Activated naive CD4-positive, alpha-beta T cell treated with anti-CD3 and anti-CD28 coated beads, Interleukin-2, amount 50 U/mL, for 24 hours (primary cell): ENCODE results near the gene LDLRAD3.
"Not testable (repeated sequence)": the region's sequence is repeated elsewhere in the genome, so short reads cannot be mapped to it uniquely, and the experiment has no call there.

Experiments
- H3K27ac Mint-ChIP-seq: one replicate; pipeline ENCODE4 v1.8.0; 2021; ENCODE audit warnings: mild to moderate bottlenecking, mixed read lengths
- H3K27me3 Mint-ChIP-seq: one replicate; pipeline ENCODE4 v1.8.0; 2021; ENCODE audit warnings: mixed read lengths
- H3K36me3 Mint-ChIP-seq: one replicate; pipeline ENCODE4 v1.8.0; 2021; ENCODE audit warnings: mixed read lengths
- H3K4me1 Mint-ChIP-seq: one replicate; pipeline ENCODE4 v1.8.0; 2021; ENCODE audit warnings: mixed read lengths
- H3K4me3 Mint-ChIP-seq: one replicate; pipeline ENCODE4 v1.8.0; 2021; ENCODE audit warnings: mild to moderate bottlenecking, mixed read lengths
- H3K9me3 Mint-ChIP-seq: one replicate; pipeline ENCODE4 v1.8.0; 2021; ENCODE audit warnings: mixed read lengths

LDLRAD3 gene

DNA sequence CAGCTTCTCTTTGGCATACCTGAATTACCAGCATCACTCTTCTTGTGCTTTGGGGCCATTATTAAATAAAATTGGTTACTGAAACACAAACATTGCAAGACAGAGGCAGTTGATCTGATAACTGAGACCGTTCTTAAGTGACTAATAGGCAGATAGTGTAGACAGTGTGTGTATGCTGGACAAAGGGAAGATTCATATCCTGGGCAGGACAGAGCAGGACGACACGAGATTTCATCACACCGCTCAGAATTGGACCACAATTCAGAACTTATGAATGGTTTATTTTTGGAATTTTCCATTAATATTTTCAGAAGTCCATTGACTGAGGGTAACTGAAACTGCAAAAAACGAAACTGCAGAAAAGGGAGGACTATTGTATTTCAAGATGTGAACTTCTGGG, 68.6 kb downstream of the LDLRAD3 start:
- Mint-ChIP-seq H3K9me3 (no peaks in the 10 kb centered on the region), H3K27me3 (peaks cover 4% of the 10 kb centered on the region), H3K27ac (no peak overlapping the region), H3K36me3 (no peaks in the 10 kb centered on the region), H3K4me1 (no peaks in the 10 kb centered on the region), H3K4me3 (no peak overlapping the region)

DNA sequence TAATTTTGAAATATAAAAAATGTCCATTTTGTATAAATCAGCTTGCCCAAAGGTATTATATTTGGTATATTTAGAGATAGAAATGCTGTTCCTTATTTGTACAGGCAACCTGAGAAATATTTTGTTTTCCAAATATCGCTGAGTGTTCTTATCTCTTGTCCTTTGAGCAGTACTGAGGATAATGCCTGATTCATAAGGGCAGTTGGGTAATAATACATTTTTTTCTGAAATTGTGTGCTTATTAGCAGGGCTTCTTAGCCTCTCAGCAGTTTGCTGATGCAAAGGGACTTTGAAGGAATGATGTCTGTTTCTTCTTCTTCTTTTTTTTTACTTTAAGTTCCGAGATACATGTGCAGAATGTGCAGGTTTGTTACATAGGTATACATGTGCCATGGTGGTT, 69.1 kb downstream of the LDLRAD3 start:
- Mint-ChIP-seq H3K27ac (no peak overlapping the region), H3K4me3 (no peak overlapping the region), H3K27me3 (peaks cover 4% of the 10 kb centered on the region), H3K9me3 (no peaks in the 10 kb centered on the region), H3K4me1 (no peaks in the 10 kb centered on the region), H3K36me3 (no peaks in the 10 kb centered on the region)

DNA sequence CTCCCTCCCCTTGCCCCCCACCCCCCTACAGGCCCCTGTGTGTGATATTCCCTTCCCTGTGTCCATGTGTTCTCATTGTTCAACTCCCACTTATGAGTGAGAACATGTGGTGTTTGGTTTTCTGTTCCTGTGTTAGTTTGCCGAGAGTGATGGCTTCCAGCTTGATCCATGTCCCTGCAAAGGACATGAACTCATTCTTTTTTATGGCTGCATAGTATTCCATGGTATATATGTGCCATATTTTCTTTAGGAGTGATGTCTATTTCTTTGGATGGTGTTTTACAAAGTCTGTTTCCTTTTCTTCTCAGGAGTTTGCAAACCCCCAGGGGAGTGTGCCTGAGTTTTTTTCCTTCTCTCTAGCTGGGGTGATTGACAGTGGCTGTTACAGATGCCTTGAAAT, 69.6 kb downstream of the LDLRAD3 start:
- not testable (repeated sequence) for H3K4me3 Mint-ChIP-seq, H3K27me3 Mint-ChIP-seq, H3K36me3 Mint-ChIP-seq, H3K9me3 Mint-ChIP-seq, H3K4me1 Mint-ChIP-seq, H3K27ac Mint-ChIP-seq

DNA sequence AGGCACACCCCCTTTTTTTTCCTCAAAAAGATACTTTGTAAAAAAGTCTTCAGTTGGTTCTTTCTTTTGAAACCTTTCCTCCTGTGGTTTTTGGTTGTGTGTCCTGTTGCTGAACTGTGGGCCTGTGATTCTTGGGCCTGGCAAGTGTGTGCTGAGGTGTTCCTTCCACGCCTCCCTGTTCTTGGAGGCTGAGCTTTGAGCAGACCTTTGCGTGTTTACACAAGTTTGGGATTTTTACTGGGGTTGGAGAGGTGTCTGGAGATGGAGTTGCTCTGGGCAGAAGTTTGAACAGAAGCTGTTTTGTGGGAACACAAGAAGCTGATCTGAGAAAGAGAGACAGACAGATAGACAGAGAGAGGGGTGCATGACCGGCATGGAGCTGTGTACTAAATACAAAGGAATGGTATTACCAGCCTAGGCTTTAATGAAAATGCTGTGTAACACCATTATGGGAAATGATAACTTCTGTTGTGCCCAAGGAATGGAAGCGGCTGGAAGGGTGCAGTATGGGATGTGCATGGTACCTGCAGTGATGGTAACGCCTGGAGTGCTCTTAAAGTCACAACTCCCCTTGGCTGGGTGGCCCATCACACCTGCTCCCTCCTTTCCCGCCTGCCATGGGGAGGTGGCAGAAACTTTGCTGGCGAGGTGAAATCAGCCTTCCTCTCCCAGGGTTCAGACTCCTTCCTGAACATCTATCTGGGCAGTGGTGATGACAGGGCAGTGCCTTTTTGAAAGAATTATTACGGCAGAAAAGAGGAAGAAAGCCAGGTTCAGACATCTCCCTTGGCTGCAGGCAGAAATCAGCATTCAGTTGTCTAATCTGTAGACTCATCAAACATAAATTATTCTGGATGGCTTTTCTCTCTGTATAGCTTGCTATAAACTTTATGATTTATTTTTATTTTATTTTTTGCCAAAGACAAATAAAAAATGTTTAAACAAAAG, 70.4 kb downstream of the LDLRAD3 start:
- no peaks in the 10 kb centered on the region for H3K9me3 Mint-ChIP-seq
- H3K36me3 Mint-ChIP-seq: no peaks in the 10 kb centered on the region
- H3K4me3 Mint-ChIP-seq: no peak overlapping the region
- peaks cover 4% of the 10 kb centered on the region for H3K27me3 Mint-ChIP-seq
- H3K27ac Mint-ChIP-seq: no peak overlapping the region
- H3K4me1 Mint-ChIP-seq: no peaks in the 10 kb centered on the region

DNA sequence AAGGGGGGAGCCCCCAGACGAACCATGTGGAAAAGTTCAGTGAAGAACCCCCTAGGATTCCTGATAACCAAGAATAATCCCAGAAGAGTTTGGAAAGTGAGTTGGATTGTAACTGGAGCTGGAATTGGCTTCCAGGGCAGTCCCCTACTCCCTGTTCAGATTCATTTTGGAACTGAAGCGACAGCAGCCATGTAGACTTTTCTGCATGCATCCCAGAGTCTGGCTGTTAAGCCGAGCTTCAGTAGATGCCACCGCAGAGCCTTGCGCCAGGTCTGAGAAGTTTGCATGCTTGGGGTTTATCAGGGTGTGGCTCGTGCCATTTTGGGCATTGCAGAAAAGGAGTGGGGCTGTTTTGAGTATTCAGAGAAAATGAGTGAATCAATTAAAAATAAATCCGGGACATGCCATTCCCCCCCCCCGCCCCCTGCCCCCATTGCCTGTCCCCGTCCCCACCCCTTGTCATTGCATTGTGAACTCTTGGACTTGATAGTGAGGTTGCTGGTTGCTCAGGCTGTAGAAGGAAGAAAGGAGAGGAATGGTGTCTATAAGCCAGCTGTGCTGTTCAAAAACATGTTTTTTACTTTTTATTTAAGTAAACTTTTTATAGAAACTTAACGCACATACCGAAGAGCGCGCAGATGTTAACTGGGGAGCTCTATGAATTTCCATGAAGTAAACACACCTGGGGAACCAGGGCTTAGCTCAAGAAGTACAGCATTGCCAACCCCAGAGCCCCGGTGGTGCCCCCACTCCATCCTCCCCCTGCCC, 71.2 kb downstream of the LDLRAD3 start:
- H3K27me3 Mint-ChIP-seq: peaks cover 4% of the 10 kb centered on the region
- no peaks in the 10 kb centered on the region for H3K36me3 Mint-ChIP-seq
- no peak overlapping the region for H3K4me3 Mint-ChIP-seq
- H3K9me3 Mint-ChIP-seq: no peaks in the 10 kb centered on the region
- H3K4me1 Mint-ChIP-seq: no peaks in the 10 kb centered on the region
- H3K27ac Mint-ChIP-seq: no peak overlapping the region

DNA sequence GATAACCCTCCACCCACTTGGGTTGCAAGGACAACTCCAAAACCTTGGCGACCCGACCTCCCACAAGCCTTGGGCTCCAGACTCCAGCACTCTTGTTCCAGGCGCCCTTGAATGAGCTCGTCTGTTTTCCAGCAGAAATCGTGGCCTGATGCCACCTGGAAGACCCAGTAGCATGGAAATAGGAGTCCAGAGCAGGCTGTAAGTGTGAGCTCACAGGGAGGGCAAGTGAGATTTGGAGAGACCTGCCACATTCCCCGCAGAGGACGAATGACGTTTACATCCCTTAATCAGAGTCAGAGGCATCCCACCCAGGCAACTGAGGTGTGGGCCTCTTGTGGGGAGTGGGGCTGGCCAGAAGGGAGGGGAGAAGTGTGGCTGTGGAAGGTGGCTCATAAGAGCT, 71.9 kb downstream of the LDLRAD3 start:
- Mint-ChIP-seq H3K4me1 (no peaks in the 10 kb centered on the region), H3K27me3 (peaks cover 5% of the 10 kb centered on the region), H3K36me3 (no peaks in the 10 kb centered on the region), H3K9me3 (no peaks in the 10 kb centered on the region), H3K4me3 (no peak overlapping the region), H3K27ac (no peak overlapping the region)

DNA sequence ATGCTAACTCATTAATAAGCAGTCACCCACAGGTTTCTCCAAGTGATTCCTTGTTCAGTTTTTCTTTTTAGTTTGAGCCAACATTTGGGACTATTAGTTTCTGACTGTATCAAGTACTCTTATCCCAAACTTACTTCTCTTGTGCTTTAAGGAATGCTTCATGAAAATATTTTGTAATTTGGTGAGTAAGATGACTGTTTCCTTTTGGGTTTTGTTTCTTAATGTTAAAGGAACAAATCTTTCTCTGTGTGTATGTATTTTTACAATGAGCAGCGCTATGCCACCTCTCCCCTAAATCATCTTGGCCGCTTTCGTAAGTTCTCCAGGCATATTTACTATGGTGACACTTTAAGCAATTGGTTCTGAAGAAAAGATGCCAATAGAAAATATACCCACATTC, 72.4 kb downstream of the LDLRAD3 start:
- no peaks in the 10 kb centered on the region for H3K9me3 Mint-ChIP-seq
- no peaks in the 10 kb centered on the region for H3K36me3 Mint-ChIP-seq
- H3K27me3 Mint-ChIP-seq: peaks cover 5% of the 10 kb centered on the region
- no peak overlapping the region for H3K4me3 Mint-ChIP-seq
- H3K27ac Mint-ChIP-seq: no peak overlapping the region
- H3K4me1 Mint-ChIP-seq: no peaks in the 10 kb centered on the region

DNA sequence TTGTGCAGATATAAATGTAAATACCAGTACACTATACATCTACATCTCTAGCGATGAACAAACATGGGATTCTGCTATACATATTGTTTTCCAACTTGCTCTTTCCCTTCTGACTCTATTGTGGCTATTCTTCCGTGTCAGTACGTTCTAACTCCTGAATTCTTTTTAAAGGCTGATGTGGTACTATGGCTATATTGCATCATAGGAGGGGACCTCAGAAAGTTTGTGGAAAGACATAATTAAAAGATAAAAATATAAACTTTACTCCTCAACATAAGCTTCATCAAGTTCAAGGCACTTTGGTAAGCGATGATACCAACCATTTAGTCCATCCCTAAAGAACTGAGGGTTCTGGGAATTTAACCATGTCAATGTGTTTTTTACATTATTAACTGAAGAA, 72.8 kb downstream of the LDLRAD3 start:
- Mint-ChIP-seq H3K27me3 (peaks cover 5% of the 10 kb centered on the region), H3K4me3 (no peak overlapping the region), H3K36me3 (no peaks in the 10 kb centered on the region), H3K9me3 (no peaks in the 10 kb centered on the region), H3K27ac (no peak overlapping the region), H3K4me1 (no peaks in the 10 kb centered on the region)

DNA sequence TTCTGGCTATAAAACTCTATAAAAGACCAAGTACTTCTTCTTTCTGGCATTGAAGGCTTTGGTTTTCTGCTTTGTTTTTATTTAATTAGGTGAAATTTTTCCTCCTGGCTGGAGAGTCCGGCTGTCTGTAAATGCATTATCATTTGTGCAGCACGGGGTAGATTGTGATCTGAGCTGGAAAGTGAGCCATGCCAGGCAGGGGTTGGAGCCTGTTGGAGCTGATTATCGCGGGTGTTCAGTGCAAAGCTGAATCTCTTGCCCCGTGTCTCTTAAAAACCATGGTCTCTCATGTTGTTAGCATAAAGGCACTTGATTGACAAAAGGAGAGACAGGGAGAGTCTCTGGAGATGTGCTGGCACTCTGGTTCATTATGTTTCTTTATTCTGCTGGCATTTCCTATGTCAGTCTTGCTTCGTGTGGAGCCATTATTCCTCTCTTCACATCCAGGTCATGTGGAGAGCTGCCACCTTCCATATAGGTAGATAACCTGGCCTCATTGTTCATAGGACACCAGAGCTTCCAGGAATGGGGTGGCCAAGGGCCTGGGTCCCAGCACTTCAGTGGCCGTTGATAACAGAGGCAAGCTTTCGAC, 75.2 kb downstream of the LDLRAD3 start:
- peaks cover 3% of the 10 kb centered on the region for H3K27me3 Mint-ChIP-seq
- H3K27ac Mint-ChIP-seq: no peak overlapping the region
- H3K4me1 Mint-ChIP-seq: no peaks in the 10 kb centered on the region
- no peaks in the 10 kb centered on the region for H3K9me3 Mint-ChIP-seq
- H3K36me3 Mint-ChIP-seq: no peaks in the 10 kb centered on the region
- H3K4me3 Mint-ChIP-seq: no peak overlapping the region

DNA sequence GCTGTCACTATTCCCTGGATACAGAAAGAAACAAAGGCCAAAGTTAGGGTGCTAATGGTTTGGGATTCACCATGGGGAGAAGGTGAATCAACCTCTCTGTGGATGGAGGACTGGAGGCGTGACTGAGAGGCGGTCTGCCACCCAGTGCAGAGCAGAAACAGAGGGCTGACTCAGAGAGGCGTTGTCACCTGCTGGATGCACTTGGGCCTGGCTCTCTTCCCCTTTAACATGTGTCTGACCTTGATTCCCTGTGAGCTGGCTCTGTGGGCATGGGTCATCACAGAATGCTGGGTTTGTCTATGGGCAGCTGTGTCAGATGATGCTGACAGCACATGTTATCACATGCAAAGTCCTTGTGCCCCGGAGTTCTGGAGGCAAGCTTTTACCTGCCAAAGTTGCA, 75.9 kb downstream of the LDLRAD3 start:
- H3K4me3 Mint-ChIP-seq: no peak overlapping the region
- no peaks in the 10 kb centered on the region for H3K9me3 Mint-ChIP-seq
- peaks cover 3% of the 10 kb centered on the region for H3K27me3 Mint-ChIP-seq
- H3K4me1 Mint-ChIP-seq: no peaks in the 10 kb centered on the region
- no peak overlapping the region for H3K27ac Mint-ChIP-seq
- H3K36me3 Mint-ChIP-seq: no peaks in the 10 kb centered on the region

DNA sequence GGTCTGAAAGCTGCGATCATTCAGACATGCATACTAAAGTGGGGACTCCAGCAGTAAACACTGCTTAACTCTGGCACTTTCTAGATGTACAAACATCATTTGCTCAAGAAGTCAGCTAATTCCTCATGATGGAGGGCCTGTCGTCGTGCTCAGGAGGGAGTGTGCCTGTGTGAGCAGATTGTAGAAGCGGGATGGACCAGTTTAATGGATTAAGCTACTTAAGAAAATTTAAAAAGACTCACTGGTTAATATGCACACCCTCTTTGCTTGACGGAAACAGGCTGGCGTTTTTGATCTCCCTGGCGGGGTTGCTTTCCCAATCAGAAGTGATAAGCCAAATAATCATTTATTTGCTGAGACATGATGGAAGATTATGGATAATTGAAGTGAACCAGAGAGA, 79.0 kb downstream of the LDLRAD3 start:
- Mint-ChIP-seq H3K4me3 (no peak overlapping the region), H3K4me1 (no peaks in the 10 kb centered on the region), H3K27ac (no peak overlapping the region), H3K27me3 (peaks cover 1% of the 10 kb centered on the region), H3K9me3 (no peaks in the 10 kb centered on the region), H3K36me3 (no peaks in the 10 kb centered on the region)

DNA sequence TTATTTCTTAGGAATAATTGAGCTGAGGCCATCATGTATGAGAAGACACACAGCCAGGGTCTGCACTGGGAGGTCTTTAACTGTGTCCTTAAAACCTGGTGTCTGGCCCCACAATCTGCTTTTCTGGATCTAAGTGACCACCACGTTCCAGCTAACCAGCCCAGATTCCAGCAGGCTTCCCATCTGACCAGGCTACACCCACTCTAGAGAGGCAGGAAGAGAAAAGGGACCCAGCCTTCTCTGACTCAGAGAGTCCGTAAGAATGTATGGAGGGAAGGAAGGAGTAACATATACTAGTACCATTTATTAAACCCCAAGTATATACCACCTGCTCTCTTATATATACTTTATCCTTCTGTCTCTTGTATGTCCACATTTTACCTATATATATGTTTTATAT, 80.1 kb downstream of the LDLRAD3 start:
- H3K4me3 Mint-ChIP-seq: no peak overlapping the region
- H3K4me1 Mint-ChIP-seq: no peaks in the 10 kb centered on the region
- H3K9me3 Mint-ChIP-seq: no peaks in the 10 kb centered on the region
- H3K36me3 Mint-ChIP-seq: no peaks in the 10 kb centered on the region
- no peak overlapping the region for H3K27ac Mint-ChIP-seq
- peaks cover 1% of the 10 kb centered on the region for H3K27me3 Mint-ChIP-seq

DNA sequence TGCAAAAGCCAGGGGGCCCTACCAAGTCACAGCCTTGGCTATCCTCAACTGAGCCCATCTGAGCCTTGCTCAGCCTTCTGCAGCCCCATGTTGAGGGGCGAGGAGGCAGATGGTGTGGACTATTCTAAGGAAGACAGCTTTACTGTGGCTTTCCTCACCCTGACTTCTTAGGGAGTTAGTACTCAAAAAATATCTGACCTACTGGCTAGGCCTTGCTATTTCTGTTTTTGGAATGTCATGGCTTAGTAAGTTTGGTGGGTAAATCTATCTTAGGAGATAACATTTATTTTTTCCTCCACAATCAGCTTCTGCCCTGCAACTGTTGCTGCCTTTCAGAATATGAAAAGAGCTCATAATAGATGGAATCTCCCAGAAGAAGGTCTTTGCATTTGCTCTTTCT, 80.9 kb downstream of the LDLRAD3 start:
- Mint-ChIP-seq H3K36me3 (no peaks in the 10 kb centered on the region), H3K27ac (no peak overlapping the region), H3K4me3 (no peak overlapping the region), H3K27me3 (peaks cover 1% of the 10 kb centered on the region), H3K4me1 (no peaks in the 10 kb centered on the region), H3K9me3 (no peaks in the 10 kb centered on the region)

DNA sequence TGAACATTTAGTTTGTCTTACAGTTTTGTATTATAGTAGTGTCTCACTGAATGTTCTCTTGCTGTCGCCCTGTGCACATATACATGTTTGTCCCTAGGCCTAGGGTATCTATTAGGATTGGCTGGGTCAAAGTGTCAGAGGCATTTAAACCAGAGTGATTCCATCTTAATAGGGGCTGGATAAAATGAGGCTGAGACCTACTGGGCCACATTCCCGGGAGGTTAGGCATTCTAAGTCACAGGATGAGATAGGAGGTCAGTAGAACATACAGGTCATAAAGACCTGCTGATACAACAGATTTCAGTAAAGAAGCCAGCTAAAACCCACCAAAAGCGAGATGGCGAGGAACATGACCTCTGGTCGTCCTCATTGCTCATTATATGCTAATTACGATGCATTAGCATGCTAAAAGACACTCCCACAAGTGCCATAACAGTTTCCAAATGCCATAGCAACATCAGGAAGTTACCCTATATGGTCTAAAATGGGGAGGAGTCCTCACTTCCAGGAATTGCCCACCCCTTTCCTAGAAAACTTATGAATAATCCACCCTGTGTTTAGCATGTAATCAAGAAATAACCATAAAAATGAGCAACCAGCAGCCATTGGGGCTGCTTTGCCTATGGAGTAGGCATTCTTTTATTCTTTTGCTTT, 82.6 kb downstream of the LDLRAD3 start:
- Mint-ChIP-seq H3K36me3 (no peaks in the 10 kb centered on the region), H3K4me3 (no peak overlapping the region), H3K9me3 (no peaks in the 10 kb centered on the region), H3K27me3 (no peaks in the 10 kb centered on the region), H3K27ac (no peak overlapping the region), H3K4me1 (no peaks in the 10 kb centered on the region)

DNA sequence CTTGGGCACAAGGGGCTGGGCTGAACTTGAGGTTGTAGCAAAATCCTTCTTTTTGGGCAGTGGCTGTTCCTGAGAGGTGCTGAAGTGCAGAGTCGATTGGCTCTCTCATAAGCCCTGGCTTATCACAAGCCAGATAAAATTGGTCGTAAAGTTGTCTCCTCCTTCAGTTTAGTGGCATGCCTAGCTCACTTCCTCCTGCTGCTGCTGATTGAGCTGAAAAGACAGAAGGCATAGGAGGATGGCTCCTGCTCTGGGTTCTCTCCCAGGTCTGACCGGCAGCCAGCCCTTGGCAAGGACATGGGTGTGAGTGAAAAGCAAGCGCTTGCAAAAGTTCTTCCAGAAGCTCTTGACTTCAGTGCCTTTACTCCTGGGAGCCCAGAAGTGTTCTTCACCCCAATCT, 83.9 kb downstream of the LDLRAD3 start:
- Mint-ChIP-seq H3K4me3 (no peak overlapping the region), H3K36me3 (no peaks in the 10 kb centered on the region), H3K4me1 (no peaks in the 10 kb centered on the region), H3K9me3 (no peaks in the 10 kb centered on the region), H3K27ac (no peak overlapping the region), H3K27me3 (no peaks in the 10 kb centered on the region)

DNA sequence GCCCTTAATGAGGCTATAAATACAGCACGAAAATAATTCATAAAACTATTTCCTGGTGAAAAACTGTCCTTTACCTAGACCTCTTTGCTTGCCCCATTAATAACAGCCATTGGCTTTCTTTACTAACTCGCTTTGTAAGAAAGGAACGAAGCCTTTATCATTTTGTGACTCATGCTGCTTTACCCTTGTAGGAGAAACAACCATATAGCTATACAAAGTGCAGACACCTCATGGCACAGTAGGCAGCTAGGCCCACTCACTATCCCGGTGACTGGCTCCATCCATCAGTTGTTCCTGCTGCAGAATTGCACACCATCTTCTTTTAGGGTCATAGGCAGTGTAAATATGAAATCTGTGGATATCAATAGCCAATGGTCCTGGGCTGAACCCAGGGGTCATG, 85.8 kb downstream of the LDLRAD3 start:
- H3K27me3 Mint-ChIP-seq: no peaks in the 10 kb centered on the region
- no peaks in the 10 kb centered on the region for H3K36me3 Mint-ChIP-seq
- H3K27ac Mint-ChIP-seq: no peak overlapping the region
- no peaks in the 10 kb centered on the region for H3K9me3 Mint-ChIP-seq
- H3K4me1 Mint-ChIP-seq: no peaks in the 10 kb centered on the region
- H3K4me3 Mint-ChIP-seq: no peak overlapping the region
